Measurements from ENCODE around the gene ASPSCR1. TPM values are rescaled to one million over a fixed set of nuclear protein-coding genes. Genes with fewer than 3 reads are reported as not detected.

ASPSCR1 gene
- total RNA-seq, 1 experiment from 2014 or later, result 60.4 TPM

- TF ChIP-seq HMGXB4 (CRISPR knock-in tag; IDR thresholded peaks at IDR 0.05), result no peak
- no peak for TF ChIP-seq USF2 (CRISPR knock-in tag; IDR thresholded peaks at IDR 0.05)
- no peak for TF ChIP-seq PREB (CRISPR knock-in tag; IDR thresholded peaks at IDR 0.05; ENCODE audit: borderline replicate concordance)
- TF ChIP-seq GRHL2 (CRISPR knock-in tag; IDR thresholded peaks at IDR 0.05; ENCODE audit: insufficient replicate concordance, severe bottlenecking), result no peak
- no peak for TF ChIP-seq ARID4B (CRISPR knock-in tag; IDR thresholded peaks at IDR 0.05; ENCODE audit: borderline replicate concordance)
- no peak for TF ChIP-seq ZBTB21 (CRISPR knock-in tag; IDR thresholded peaks at IDR 0.05; ENCODE audit: borderline replicate concordance)
- TF ChIP-seq ZNF416 (CRISPR knock-in tag; IDR thresholded peaks at IDR 0.05), result no peak
- no peak for TF ChIP-seq TEAD1 (CRISPR knock-in tag; IDR thresholded peaks at IDR 0.05)
- TF ChIP-seq HMGA2 (CRISPR knock-in tag; IDR thresholded peaks at IDR 0.05), result no peak
- TF ChIP-seq MAX (CRISPR knock-in tag; IDR thresholded peaks at IDR 0.05), result no peak
- no peak for TF ChIP-seq TP53 (CRISPR knock-in tag; IDR thresholded peaks at IDR 0.05)
- no peak for TF ChIP-seq ESRRA (CRISPR knock-in tag; IDR thresholded peaks at IDR 0.05; ENCODE audit: borderline replicate concordance)
- TF ChIP-seq SMAD4 (CRISPR knock-in tag; IDR thresholded peaks at IDR 0.05), result no peak
Measured at GRCh38 chr17:82018152-82018988, 40.9 kb downstream of the ASPSCR1 start (continued).

- no peak for TF ChIP-seq ATF2 (CRISPR knock-in tag; IDR thresholded peaks at IDR 0.05; ENCODE audit: borderline replicate concordance, low read depth)
- TF ChIP-seq STAT6 (CRISPR knock-in tag; conservative IDR thresholded peaks at IDR 0.05; ENCODE audit: low read depth), result no peak
- TF ChIP-seq EMX1 (CRISPR knock-in tag; IDR thresholded peaks at IDR 0.05), result no peak
- DNase-seq (ENCODE audit: low spot score), result no peak
- Mint-ChIP-seq H3K36me3 (no peaks in the 10 kb centered on the region; the same call in 1 of the 2 replicates), H3K27ac (no peak overlapping the region), H3K9me3 (no peaks in the 10 kb centered on the region), H3K4me3 (no peak overlapping the region), H3K4me1 (peaks cover 9% of the 10 kb centered on the region), H3K27me3 (ENCODE audit: low read depth) (no peaks in the 10 kb centered on the region)
- ChIA-PET CTCF (interaction anchor here (0.6 to 8.8 kb wide), 47 partner anchors 10 to 315 kb away, joined by 3 to 119 read pairs (median 4); partner anchors contain the start of genes DCXR, MAFG, MRPL12 and NOTUM), POLR2A (interaction anchor here (0.5 to 1.7 kb wide), 2 partner anchors 12 to 19 kb away, joined by 3 to 5 read pairs; partner anchors contain the start of genes DCXR and RAC3)
- no peak for ATAC-seq
Measured at GRCh38 chr17:82018989-82019689, 41.7 kb downstream of the ASPSCR1 start.
